RWPE2 (cell line): ENCODE results near the gene IGF2BP1.

Experiments used
- ATAC-seq: fragments of 200-7000 bp; cut with Tn5 transposase; 3 replicates; pipeline ENCODE4 v1.9.1; 2021; ENCODE audit warnings: low read depth
- DNase-seq: peaks from one replicate; pipeline ENCODE4 v3.0.0-alpha.2; 2020; ENCODE audit warnings: low spot score
- H3K27ac ChIP-seq: fragments of 450-650 bp; 2 replicates; pipeline ENCODE4 v1.5.1; 2017; ENCODE audit warnings: mild to moderate bottlenecking; ENCODE audit not compliant: poor library complexity, severe bottlenecking
- H3K27me3 ChIP-seq: fragments of 250-450 bp; sonication (Bioruptor Pico); 2 replicates; pipeline ENCODE4 v1.5.1; 2021; ENCODE audit warnings: mild to moderate bottlenecking, moderate library complexity; ENCODE audit not compliant: insufficient read depth, poor library complexity, severe bottlenecking
- H3K36me3 ChIP-seq: fragments of 250-450 bp; sonication (Bioruptor Pico); 2 replicates; pipeline ENCODE4 v1.5.1; 2020; ENCODE audit warnings: low read depth, mild to moderate bottlenecking, moderate library complexity
- H3K4me1 ChIP-seq: fragments of 250-450 bp; sonication (Bioruptor Pico); 2 replicates; pipeline ENCODE4 v1.5.1; 2021; ENCODE audit warnings: mild to moderate bottlenecking, moderate library complexity; ENCODE audit not compliant: insufficient read depth, poor library complexity, severe bottlenecking
- H3K4me3 ChIP-seq: fragments of 250-450 bp; sonication (Bioruptor Pico); 2 replicates; pipeline ENCODE4 v1.5.1; 2021; ENCODE audit warnings: mild to moderate bottlenecking, moderate library complexity; ENCODE audit not compliant: severe bottlenecking
- H3K9me3 ChIP-seq: fragments of 250-450 bp; sonication (Bioruptor Pico); 2 replicates; pipeline ENCODE4 v1.5.1; 2021; ENCODE audit warnings: mild to moderate bottlenecking, moderate library complexity; ENCODE audit not compliant: severe bottlenecking
- CTCF ChIP-seq: fragments of 450-650 bp; IDR thresholded peaks from one replicate; pipeline ENCODE4 v1.5.1; 2017; ENCODE audit warnings: mild to moderate bottlenecking, moderate library complexity; ENCODE audit not compliant: poor library complexity, severe bottlenecking

IGF2BP1 gene

GRCh38 chr17:49104511-49105074 lies 107.4 kb downstream of the IGF2BP1 start:
- no peak for DNase-seq
- Histone ChIP-seq H3K9me3 (no peaks in the 10 kb centered on the region), H3K27ac (no peak overlapping the region), H3K4me1 (peaks cover 18% of the 10 kb centered on the region), H3K27me3 (no peaks in the 10 kb centered on the region), H3K36me3 (no peaks in the 10 kb centered on the region), H3K4me3 (no peak overlapping the region)
- TF ChIP-seq CTCF = no peak
- no peak for ATAC-seq
